Measurements from ENCODE around the gene JAK1. TPM values are rescaled to one million over a fixed set of nuclear protein-coding genes. Genes with fewer than 3 reads are reported as not detected.

Gene JAK1
- total and polyA plus RNA-seq, 2 experiments from 2014 or later: 24.9 to 41.3 TPM

DNA sequence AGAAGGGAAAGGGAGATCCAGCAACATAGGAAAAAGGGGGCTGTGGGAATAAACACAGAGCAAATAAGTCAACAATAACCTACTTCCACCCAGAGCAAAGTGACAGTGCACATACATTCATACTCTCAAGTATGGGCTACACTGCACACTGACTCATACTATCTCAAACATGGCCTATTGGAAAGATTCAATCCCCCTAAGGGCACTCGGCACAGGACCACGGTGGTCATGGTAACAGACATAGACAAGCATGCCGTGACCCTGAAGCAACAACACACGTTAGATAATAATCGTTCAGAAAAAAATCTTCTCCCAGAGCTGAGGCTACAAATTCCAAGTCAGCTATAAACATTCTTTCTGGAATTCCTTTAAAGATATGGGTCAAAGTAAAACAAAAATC lies 16.8 kb upstream of the JAK1 start:
- H3K27me3 ChIP-seq: no peaks in the 10 kb centered on the region
- DNase-seq (ENCODE audit: low read depth in 1 of 2, low spot score in 1 of 2): peak; percentile 12 to 76
- H3K4me1 ChIP-seq (ENCODE audit: low read depth): no peaks in the 10 kb centered on the region
- TF ChIP-seq, protein P1, sequence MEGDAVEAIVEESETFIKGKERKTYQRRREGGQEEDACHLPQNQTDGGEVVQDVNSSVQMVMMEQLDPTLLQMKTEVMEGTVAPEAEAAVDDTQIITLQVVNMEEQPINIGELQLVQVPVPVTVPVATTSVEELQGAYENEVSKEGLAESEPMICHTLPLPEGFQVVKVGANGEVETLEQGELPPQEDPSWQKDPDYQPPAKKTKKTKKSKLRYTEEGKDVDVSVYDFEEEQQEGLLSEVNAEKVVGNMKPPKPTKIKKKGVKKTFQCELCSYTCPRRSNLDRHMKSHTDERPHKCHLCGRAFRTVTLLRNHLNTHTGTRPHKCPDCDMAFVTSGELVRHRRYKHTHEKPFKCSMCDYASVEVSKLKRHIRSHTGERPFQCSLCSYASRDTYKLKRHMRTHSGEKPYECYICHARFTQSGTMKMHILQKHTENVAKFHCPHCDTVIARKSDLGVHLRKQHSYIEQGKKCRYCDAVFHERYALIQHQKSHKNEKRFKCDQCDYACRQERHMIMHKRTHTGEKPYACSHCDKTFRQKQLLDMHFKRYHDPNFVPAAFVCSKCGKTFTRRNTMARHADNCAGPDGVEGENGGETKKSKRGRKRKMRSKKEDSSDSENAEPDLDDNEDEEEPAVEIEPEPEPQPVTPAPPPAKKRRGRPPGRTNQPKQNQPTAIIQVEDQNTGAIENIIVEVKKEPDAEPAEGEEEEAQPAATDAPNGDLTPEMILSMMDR (IDR thresholded peaks at IDR 0.05; ENCODE audit: low read depth, low read length): no peak
- no peak overlapping the region for H3K27ac ChIP-seq
- H3K4me3 ChIP-seq: no peak overlapping the region
- H3K9me3 ChIP-seq (ENCODE audit: low read depth): no peaks in the 10 kb centered on the region
- no peaks in the 10 kb centered on the region for H3K36me3 ChIP-seq

DNA sequence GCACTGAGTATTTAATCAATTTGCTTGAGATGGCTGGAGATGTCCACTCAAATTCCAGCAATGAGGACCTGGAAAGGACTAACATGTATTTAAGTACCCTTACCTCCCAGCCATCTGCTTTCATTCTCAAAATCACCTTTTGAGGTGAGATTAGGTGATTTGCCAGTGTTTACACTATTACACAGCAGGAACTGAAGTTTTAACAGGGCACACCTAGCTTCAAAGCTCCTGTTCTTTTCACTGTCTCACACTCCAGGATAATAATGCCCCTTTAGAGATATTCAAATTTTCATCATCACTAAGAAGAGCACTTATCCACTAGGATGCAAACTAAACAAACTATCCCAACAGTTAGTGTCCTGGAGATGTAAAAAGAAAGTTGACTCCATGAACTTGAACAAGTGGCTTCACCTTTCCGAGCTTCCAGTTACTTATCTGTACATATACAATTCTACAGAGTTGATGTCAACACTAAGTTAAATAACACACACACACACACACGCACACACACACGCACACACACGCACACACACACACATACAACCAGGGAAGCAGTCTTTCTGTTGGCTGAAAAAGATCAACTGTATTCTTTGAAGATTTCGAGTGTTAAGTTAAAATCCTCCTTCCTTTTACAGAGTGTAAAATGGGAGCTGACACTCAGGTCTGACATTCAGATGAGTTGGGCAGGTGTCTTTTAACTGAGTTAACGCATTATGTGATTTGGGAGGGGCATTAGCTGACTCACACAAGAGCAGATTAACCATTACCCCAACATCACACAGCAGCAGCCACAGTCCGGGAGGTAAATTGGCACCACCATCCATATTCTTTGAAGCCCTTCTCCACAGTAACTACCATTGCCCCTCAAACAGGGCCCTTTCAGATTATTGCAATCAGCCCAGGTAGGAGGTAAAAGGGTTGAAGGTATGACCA lies 15.5 kb upstream of the JAK1 start:
- H3K36me3 ChIP-seq: no peaks in the 10 kb centered on the region
- H3K4me3 ChIP-seq: no peak overlapping the region
- H3K27ac ChIP-seq: no peak overlapping the region
- no peaks in the 10 kb centered on the region for H3K9me3 ChIP-seq (ENCODE audit: low read depth)
- no peaks in the 10 kb centered on the region for H3K27me3 ChIP-seq
- TF ChIP-seq, protein P1 (IDR thresholded peaks at IDR 0.05; ENCODE audit: low read depth, low read length): no peak
- no peak for DNase-seq (ENCODE audit: low read depth in 1 of 2, low spot score in 1 of 2)
- H3K4me1 ChIP-seq (ENCODE audit: low read depth): no peaks in the 10 kb centered on the region

DNA sequence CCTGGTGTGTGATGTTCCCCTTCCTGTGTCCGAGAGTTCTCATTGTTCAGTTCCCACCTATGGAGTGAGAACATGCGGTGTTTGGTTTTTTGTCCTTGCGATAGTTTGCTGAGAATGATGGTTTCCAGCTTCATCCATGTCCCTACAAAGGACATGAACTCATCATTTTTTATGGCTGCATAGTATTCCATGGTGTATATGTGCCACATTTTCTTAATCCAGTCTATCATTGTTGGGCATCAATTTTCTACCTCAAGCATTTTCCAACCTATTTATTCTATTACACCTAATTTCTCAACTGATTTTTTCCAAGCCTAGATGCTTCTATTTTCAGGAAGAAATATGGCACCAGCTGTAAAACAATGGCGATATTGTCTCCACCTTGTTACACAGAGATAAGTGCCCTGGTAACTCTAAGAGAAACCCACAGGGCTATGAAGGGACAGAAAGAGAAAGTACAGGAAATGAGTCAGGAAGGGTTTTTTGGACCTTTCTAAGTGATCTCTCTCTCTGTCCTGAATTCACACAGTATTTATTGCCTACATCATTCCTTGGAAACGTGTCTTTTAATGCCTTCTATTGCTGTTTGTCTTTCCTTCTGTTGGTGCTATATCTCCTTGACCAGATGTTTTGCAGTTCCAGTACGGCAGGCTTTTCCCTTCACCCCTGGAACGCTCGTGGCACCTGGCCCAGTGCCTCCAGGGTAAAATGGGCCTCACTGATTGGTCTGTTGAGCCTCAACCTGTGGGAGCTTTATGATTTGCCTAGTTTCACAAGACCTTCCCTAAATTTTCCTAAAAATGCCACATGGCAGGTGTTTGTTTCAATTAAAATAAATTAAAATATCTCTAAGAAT lies 14.6 kb upstream of the JAK1 start:
- TF ChIP-seq, protein P1 (IDR thresholded peaks at IDR 0.05; ENCODE audit: low read depth, low read length): no peak
- H3K4me1 ChIP-seq (ENCODE audit: low read depth): no peaks in the 10 kb centered on the region
- DNase-seq (ENCODE audit: low read depth in 1 of 2, low spot score in 1 of 2): peak in 1 of 2 donors; percentile 61
- no peaks in the 10 kb centered on the region for H3K36me3 ChIP-seq
- no peak overlapping the region for H3K27ac ChIP-seq
- no peaks in the 10 kb centered on the region for H3K27me3 ChIP-seq
- no peak overlapping the region for H3K4me3 ChIP-seq
- no peaks in the 10 kb centered on the region for H3K9me3 ChIP-seq (ENCODE audit: low read depth)

DNA sequence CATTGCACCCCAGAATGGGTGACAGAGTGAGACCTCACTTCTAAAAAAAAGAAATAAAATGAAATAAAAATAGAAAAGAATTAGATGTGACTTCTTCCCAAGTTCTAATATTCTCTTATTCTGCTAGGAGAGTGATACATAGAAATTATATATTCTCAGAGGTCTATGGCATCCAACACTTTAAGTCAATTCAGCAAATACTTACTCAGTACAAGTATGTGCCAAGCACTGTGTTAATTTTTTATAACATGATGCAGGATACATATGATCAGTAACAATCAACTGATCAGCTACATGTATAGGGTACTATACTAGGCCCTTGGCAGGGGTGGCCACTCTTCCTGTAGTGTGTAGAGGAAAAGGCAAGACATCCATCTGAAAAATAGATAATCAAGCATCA lies 13.0 kb upstream of the JAK1 start:
- no peaks in the 10 kb centered on the region for H3K4me1 ChIP-seq (ENCODE audit: low read depth)
- H3K9me3 ChIP-seq (ENCODE audit: low read depth): no peaks in the 10 kb centered on the region
- TF ChIP-seq, protein P1 (IDR thresholded peaks at IDR 0.05; ENCODE audit: low read depth, low read length): no peak
- H3K27me3 ChIP-seq: no peaks in the 10 kb centered on the region
- no peaks in the 10 kb centered on the region for H3K36me3 ChIP-seq
- H3K4me3 ChIP-seq: no peak overlapping the region
- H3K27ac ChIP-seq: no peak overlapping the region
- no peak for DNase-seq (ENCODE audit: low read depth in 1 of 2, low spot score in 1 of 2)

DNA sequence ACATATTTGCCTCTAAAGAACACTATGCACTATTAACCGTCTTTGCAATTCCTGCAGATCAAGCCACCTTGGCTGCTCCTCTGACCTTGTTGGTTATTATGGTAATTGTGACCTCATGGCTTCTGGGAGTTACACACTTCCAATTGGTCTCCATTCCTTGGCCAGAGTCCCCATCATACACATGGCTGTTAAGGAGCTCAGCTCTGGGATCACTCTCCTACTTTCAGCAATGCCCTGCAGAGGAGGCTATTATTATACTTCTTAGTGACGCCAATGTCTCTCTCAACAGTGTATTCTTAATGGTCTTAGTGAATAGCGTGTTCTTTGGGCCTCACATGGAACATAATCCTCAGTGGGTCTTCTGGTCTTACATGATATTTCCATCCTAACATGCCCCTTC lies 10.0 kb upstream of the JAK1 start:
- Histone ChIP-seq H3K27ac (no peak overlapping the region), H3K36me3 (no peaks in the 10 kb centered on the region), H3K9me3 (ENCODE audit: low read depth) (no peaks in the 10 kb centered on the region), H3K4me3 (no peak overlapping the region), H3K4me1 (ENCODE audit: low read depth) (no peaks in the 10 kb centered on the region), H3K27me3 (no peaks in the 10 kb centered on the region)
- DNase-seq (ENCODE audit: low read depth in 1 of 2, low spot score in 1 of 2): no peak
- TF ChIP-seq, protein P1 (IDR thresholded peaks at IDR 0.05; ENCODE audit: low read depth, low read length): no peak
